ENCODE results near the gene SMYD3. TPM values are rescaled to one million over a fixed set of nuclear protein-coding genes. Genes with fewer than 3 reads are reported as not detected.
"Not testable (repeated sequence)": the region's sequence is repeated elsewhere in the genome, so short reads cannot be mapped to it uniquely, and the experiment has no call there.

SMYD3 gene
- total RNA-seq, 1 experiment from 2014 or later = 29.6 TPM

- no TSS peak for BruUV-seq (replicated peaks)
- Histone ChIP-seq H3F3A (ENCODE audit: insufficient read depth, low read depth) (no peaks in the 10 kb centered on the region), H2AFZ (no peak overlapping the region), H3K27ac (no peak overlapping the region), H3K79me2 (ENCODE audit: low read depth) (no peaks in the 10 kb centered on the region), H3K4me3 (no peak overlapping the region), H4K20me1 (ENCODE audit: insufficient read depth) (no peaks in the 10 kb centered on the region), H3K4me2 (no peak overlapping the region), H3K27me3 (ENCODE audit: insufficient read depth, low read depth) (no peaks in the 10 kb centered on the region), H3K9me2 (ENCODE audit: insufficient read depth) (no peaks in the 10 kb centered on the region), H3K9me3 (ENCODE audit: insufficient read depth, low read depth) (no peaks in the 10 kb centered on the region), H3K36me3 (ENCODE audit: low read depth) (no peaks in the 10 kb centered on the region), H3K4me1 (replicated peaks; ENCODE audit: insufficient read depth) (no peaks in the 10 kb centered on the region)
- TF ChIP-seq, protein P1, sequence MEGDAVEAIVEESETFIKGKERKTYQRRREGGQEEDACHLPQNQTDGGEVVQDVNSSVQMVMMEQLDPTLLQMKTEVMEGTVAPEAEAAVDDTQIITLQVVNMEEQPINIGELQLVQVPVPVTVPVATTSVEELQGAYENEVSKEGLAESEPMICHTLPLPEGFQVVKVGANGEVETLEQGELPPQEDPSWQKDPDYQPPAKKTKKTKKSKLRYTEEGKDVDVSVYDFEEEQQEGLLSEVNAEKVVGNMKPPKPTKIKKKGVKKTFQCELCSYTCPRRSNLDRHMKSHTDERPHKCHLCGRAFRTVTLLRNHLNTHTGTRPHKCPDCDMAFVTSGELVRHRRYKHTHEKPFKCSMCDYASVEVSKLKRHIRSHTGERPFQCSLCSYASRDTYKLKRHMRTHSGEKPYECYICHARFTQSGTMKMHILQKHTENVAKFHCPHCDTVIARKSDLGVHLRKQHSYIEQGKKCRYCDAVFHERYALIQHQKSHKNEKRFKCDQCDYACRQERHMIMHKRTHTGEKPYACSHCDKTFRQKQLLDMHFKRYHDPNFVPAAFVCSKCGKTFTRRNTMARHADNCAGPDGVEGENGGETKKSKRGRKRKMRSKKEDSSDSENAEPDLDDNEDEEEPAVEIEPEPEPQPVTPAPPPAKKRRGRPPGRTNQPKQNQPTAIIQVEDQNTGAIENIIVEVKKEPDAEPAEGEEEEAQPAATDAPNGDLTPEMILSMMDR (conservative IDR thresholded peaks at IDR 0.05) = no peak
- intact Hi-C loops (cut with micrococcal nuclease; ENCODE audit: unreplicated experiment) = no loop called here
- DNase-seq = no peak
- POLR2A ChIA-PET (ENCODE audit: unreplicated experiment) = interaction anchor here (0.6 kb wide), 2 partner anchors 114 to 352 kb away, joined by 4 to 7 read pairs; no protein-coding TSS in a partner anchor
- CTCF ChIA-PET = no interaction called here
Observed at GRCh38 chr1:246365708-246366107, 141.4 kb downstream of the SMYD3 start.

DNA sequence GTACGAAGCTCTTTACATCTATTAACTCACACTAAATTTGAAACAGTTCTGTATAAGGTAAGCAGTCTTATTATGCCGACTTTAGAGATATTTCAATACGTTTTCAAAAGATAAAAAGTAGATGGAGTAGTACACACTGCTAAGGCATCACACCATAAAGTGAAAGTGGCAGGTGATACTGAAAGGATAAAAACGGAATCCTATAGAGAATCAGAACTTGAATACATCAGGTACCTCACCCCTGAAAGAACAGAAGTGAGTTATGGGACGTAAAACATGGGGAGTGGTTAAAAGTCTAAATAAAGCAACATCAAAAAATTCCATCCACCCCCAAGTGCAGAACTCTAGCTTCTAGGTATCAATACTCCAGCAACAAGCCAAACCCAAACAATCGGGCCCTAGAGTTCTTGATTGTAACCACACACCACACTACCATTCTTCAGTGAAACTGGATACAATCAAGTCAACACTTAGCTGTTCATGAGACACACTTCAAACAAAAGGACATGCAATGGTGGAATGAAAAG is 142.6 kb downstream of the SMYD3 start:
- H3K4me2 ChIP-seq = no peak overlapping the region
- H3K27ac ChIP-seq = no peak overlapping the region
- no peak for TF ChIP-seq EZH2 (IDR thresholded peaks at IDR 0.05; ENCODE audit: low read depth)
- TF ChIP-seq, protein P1 (conservative IDR thresholded peaks at IDR 0.05) = no peak
- intact Hi-C loops (cut with micrococcal nuclease; ENCODE audit: unreplicated experiment) = no loop called here
- BruUV-seq (replicated peaks) = no TSS peak
- H4K20me1 ChIP-seq (ENCODE audit: insufficient read depth) = no peaks in the 10 kb centered on the region
- no peaks in the 10 kb centered on the region for H3K9me2 ChIP-seq (ENCODE audit: insufficient read depth)
- no peaks in the 10 kb centered on the region for H3K79me2 ChIP-seq (ENCODE audit: low read depth)
- no peaks in the 10 kb centered on the region for H3K27me3 ChIP-seq (ENCODE audit: insufficient read depth, low read depth)
- H3K9me3 ChIP-seq (ENCODE audit: insufficient read depth, low read depth) = no peaks in the 10 kb centered on the region
- H3F3A ChIP-seq (ENCODE audit: insufficient read depth, low read depth) = no peaks in the 10 kb centered on the region
- H2AFZ ChIP-seq = no peak overlapping the region
- CTCF ChIA-PET = no interaction called here
- H3K36me3 ChIP-seq (ENCODE audit: low read depth) = no peaks in the 10 kb centered on the region
- DNase-seq = no peak
- no peak overlapping the region for H3K4me3 ChIP-seq
- H3K4me1 ChIP-seq (replicated peaks; ENCODE audit: insufficient read depth) = no peaks in the 10 kb centered on the region
- POLR2A ChIA-PET (ENCODE audit: unreplicated experiment) = no interaction called here

DNA sequence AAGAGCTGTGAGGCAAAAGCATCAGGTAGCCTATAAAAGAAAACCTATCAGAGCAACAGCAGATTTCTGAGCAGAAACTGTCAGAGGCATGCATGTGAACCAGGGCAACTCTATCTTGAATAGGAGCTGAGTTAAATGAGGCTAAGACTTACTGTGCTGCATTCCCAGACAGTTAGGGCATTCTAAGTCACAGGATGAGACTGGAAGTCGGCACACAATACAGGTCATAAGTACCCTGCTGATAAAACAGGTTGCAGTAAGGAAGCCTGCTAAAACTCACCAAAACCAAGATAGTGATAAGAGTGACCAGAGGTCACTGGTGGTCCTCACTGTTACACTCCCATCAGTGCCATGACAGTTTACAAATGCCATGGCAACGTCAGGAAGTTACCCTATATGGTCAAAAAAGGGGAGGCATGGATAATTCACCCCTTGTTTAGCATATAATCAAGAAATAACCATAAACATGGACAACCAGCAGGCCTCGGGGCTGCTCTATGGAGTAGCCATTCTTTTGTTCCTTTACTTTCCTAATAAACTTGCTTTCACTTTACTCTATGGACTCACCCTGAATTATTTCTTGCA is 150.0 kb downstream of the SMYD3 start:
- H3K4me1 ChIP-seq (replicated peaks; ENCODE audit: insufficient read depth); H3K27me3 ChIP-seq (ENCODE audit: insufficient read depth, low read depth); POLR2A ChIA-PET (ENCODE audit: unreplicated experiment); H3K9me2 ChIP-seq (ENCODE audit: insufficient read depth); H3F3A ChIP-seq (ENCODE audit: insufficient read depth, low read depth); H3K4me2 ChIP-seq; H3K79me2 ChIP-seq (ENCODE audit: low read depth); CTCF ChIA-PET; H3K27ac ChIP-seq; intact Hi-C loops (cut with micrococcal nuclease; ENCODE audit: unreplicated experiment); H2AFZ ChIP-seq; H3K9me3 ChIP-seq (ENCODE audit: insufficient read depth, low read depth); DNase-seq; BruUV-seq (replicated peaks); H4K20me1 ChIP-seq (ENCODE audit: insufficient read depth); H3K4me3 ChIP-seq; H3K36me3 ChIP-seq (ENCODE audit: low read depth): not testable (repeated sequence)
